Activated CD8-positive, alpha-beta T cell treated with anti-CD3 and anti-CD28 coated beads for 36 hours (primary cell): ENCODE results near the gene ZBTB32. TPM values are rescaled to one million over a fixed set of nuclear protein-coding genes. Genes with fewer than 3 reads are reported as not detected.

Experiments used
- ATAC-seq: fragments of 200-7000 bp; cut with Tn5 transposase; one replicate; pipeline ENCODE4 v1.10.0; 2021; ENCODE audit warnings: mild to moderate bottlenecking, moderate library complexity
- CTCF ChIA-PET: fragments of 350-600 bp; sonication (Branson Sonifier 250); formaldehyde crosslinking; loops from one replicate; lab custom pipeline; 2021; ENCODE audit warnings: antibody characterized with exemption; lab: Charles Lee
- POLR2A ChIA-PET: fragments of 350-600 bp; sonication (Branson Sonifier 250); formaldehyde crosslinking; loops from one replicate; lab custom pipeline; 2021; ENCODE audit warnings: antibody characterized with exemption; lab: Charles Lee
- DNase-seq: peaks from one replicate; pipeline ENCODE4 v3.0.0-alpha.2; 2020
- H3K27ac Mint-ChIP-seq: one replicate; pipeline ENCODE4 v1.8.0; 2021; ENCODE audit warnings: mild to moderate bottlenecking, mixed read lengths
- H3K27me3 Mint-ChIP-seq: one replicate; pipeline ENCODE4 v1.8.0; 2021; ENCODE audit warnings: mixed read lengths
- H3K36me3 Mint-ChIP-seq: one replicate; pipeline ENCODE4 v1.8.0; 2021; ENCODE audit warnings: low read depth, mixed read lengths
- H3K4me1 Mint-ChIP-seq: one replicate; pipeline ENCODE4 v1.8.0; 2021; ENCODE audit warnings: low read depth, mixed read lengths
- H3K4me3 Mint-ChIP-seq: one replicate; pipeline ENCODE4 v1.8.0; 2021; ENCODE audit warnings: mild to moderate bottlenecking, moderate library complexity, mixed read lengths
- H3K9me3 Mint-ChIP-seq: one replicate; pipeline ENCODE4 v1.8.0; 2021; ENCODE audit warnings: mixed read lengths
- CTCF ChIP-seq: fragments of 200-600 bp; IDR thresholded peaks from one replicate; pipeline ENCODE4 v1.8.0; 2022; ENCODE audit warnings: antibody characterized with exemption, mild to moderate bottlenecking
- intact Hi-C: fragments of 100-400 bp; cut with micrococcal nuclease; formaldehyde crosslinking; loops from one replicate; pipeline ENCODE4 v1.10.0; 2022
- total RNA-seq, 2 experiments: library from RNA; stranded (reverse); gene quantifications; one replicate each; pipeline ENCODE4 v1.2.3, GENCODE V29; 2021

ZBTB32 gene
- total RNA-seq, 2 experiments from 2014 or later: 410 to 420 TPM

GRCh38 chr19:35715981-35716800, 11.8 kb downstream of the ZBTB32 start:
- H3K27ac Mint-ChIP-seq: peak overlapping the region; percentile 100
- POLR2A ChIA-PET: interaction anchor here (0.9 to 8.8 kb wide), 10 partner anchors 11 to 104 kb away, joined by 3 to 215 read pairs (median 5); partner anchors contain the start of genes HSPB6, IGFLR1, LIN37 and PSENEN
- CTCF ChIA-PET: interaction anchor here (1.0 to 6.4 kb wide), 3 partner anchors 17 to 28 kb away, joined by 4 to 137 read pairs (median 18); partner anchors contain the start of genes IGFLR1, PSENEN and U2AF1L4
- intact Hi-C loops: loop anchor here (2.0 to 10.0 kb wide), 2 partner anchors 13 to 219 kb away; partner anchors contain the start of gene LRFN3
- H3K4me1 Mint-ChIP-seq: peaks cover 31% of the 10 kb centered on the region
- H3K36me3 Mint-ChIP-seq: peaks cover 69% of the 10 kb centered on the region
- H3K4me3 Mint-ChIP-seq: peak overlapping the region; percentile 83
- no peaks in the 10 kb centered on the region for H3K27me3 Mint-ChIP-seq
- peaks cover 2% of the 10 kb centered on the region for H3K9me3 Mint-ChIP-seq
- ATAC-seq: no peak
- no peak for TF ChIP-seq CTCF
- DNase-seq: peak; percentile 62

- no peaks in the 10 kb centered on the region for H3K9me3 Mint-ChIP-seq
- CTCF ChIA-PET: interaction anchor here (1.8 kb wide), 1 partner anchor 22 kb away, joined by 10 read pairs; no protein-coding TSS in a partner anchor
- peak; percentile 91 for TF ChIP-seq CTCF
- DNase-seq: peak; percentile 97
- peaks cover 74% of the 10 kb centered on the region for H3K36me3 Mint-ChIP-seq
- peak; percentile 62 for ATAC-seq
- peak overlapping the region; percentile 100 for H3K27ac Mint-ChIP-seq
- H3K4me1 Mint-ChIP-seq: peaks cover 30% of the 10 kb centered on the region
- intact Hi-C loops: loop anchor here (2.0 to 10.0 kb wide), 2 partner anchors 14 to 218 kb away; partner anchors contain the start of gene LRFN3
- POLR2A ChIA-PET: interaction anchor here (0.6 to 9.5 kb wide), 11 partner anchors 11 to 69 kb away, joined by 3 to 215 read pairs (median 19); partner anchors contain the start of genes COX6B1, IGFLR1, LIN37 and PSENEN
- no peaks in the 10 kb centered on the region for H3K27me3 Mint-ChIP-seq
- peak overlapping the region; percentile 83 for H3K4me3 Mint-ChIP-seq
These were observed 12.7 kb downstream of the ZBTB32 start for GRCh38 chr19:35716801-35717664.

- no peak for TF ChIP-seq CTCF
- intact Hi-C loops: loop anchor here (2.0 to 10.0 kb wide), 2 partner anchors 15 to 217 kb away; partner anchors contain the start of gene LRFN3
- Mint-ChIP-seq H3K4me3 (peak within 1 kb of the TSS; percentile 94), H3K9me3 (no peaks in the 10 kb centered on the region), H3K27ac (peak within 1 kb of the TSS; percentile 100), H3K36me3 (peaks cover 82% of the 10 kb centered on the region), H3K4me1 (peaks cover 29% of the 10 kb centered on the region), H3K27me3 (no peaks in the 10 kb centered on the region)
- ATAC-seq (peak; percentile 0), DNase-seq (no peak)
- CTCF ChIA-PET: interaction anchor here (1.2 to 1.8 kb wide), 3 partner anchors 21 to 25 kb away, joined by 5 to 10 read pairs (median 6); no protein-coding TSS in a partner anchor
- POLR2A ChIA-PET: interaction anchor here (0.6 to 9.5 kb wide), 14 partner anchors 10 to 165 kb away, joined by 3 to 105 read pairs (median 6); partner anchors contain the start of genes COX6B1, IGFLR1, LIN37 and PSENEN
These were observed 13.4 kb downstream of the ZBTB32 start, which contains the start of gene KMT2B for GRCh38 chr19:35717665-35718344. TSS of gene KMT2B (plus strand) at chr19:35718003. CDS start at chr19:35718019, 16 bp downstream.

DNA sequence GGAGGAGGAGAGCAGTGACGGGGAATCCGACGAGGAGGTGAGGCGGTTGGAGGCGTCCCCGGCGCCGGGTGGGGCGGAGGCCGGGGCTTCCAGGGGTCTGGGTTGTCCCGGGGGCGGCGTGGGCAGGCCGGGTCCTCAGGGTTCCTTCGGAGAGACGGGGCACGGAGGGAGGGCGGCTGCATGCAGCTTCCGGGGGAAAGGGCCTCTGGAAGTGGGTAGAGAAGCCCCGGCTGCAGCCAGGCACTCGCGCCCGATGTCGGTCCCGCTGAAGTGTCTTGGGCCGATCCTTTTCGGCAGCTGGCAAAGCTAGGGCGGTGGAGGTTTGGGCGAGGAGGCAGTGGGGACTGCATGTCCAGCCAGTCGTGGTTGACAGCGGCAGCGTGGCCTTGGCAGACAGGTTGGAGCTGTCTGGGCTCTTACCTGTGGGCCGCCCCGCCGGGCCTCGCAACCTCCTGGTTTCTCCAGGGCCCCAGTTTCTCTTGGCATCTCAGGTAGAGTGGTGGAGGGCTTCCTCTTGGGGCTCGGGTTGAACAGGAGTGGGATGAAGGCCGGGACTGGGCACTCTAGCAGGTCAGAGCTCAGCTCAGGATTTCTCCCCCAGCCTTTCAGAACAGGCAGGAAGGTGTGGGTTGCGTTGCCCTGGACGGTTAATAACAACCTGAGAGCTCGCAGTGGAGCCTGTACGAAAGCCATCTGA, 14.1 kb downstream of the ZBTB32 start:
- Mint-ChIP-seq H3K4me3 (peak overlapping the region; percentile 94), H3K36me3 (peaks cover 85% of the 10 kb centered on the region), H3K27me3 (no peaks in the 10 kb centered on the region), H3K9me3 (no peaks in the 10 kb centered on the region), H3K27ac (peak overlapping the region; percentile 94), H3K4me1 (peaks cover 29% of the 10 kb centered on the region)
- intact Hi-C loops: loop anchor here (10.0 kb wide), 1 partner anchor 216 kb away; the partner anchor contains the start of gene LRFN3
- no peak for TF ChIP-seq CTCF
- peak; percentile 82 for DNase-seq
- ChIA-PET POLR2A (interaction anchor here (0.7 to 9.5 kb wide), 16 partner anchors 10 to 164 kb away, joined by 3 to 105 read pairs (median 4); partner anchors contain the start of genes COX6B1, IGFLR1, LIN37 and PSENEN), CTCF (interaction anchor here (0.9 to 1.8 kb wide), 5 partner anchors 16 to 26 kb away, joined by 4 to 10 read pairs (median 5); no protein-coding TSS in a partner anchor)
- ATAC-seq: no peak
